ENCODE data around the gene S100A13.
"Not testable (repeated sequence)": the region's sequence is repeated elsewhere in the genome, so short reads cannot be mapped to it uniquely, and the experiment has no call there.

The S100A13 gene

GRCh38 chr1:153649137-153649862 lies 22.0 kb upstream of the S100A13 start:
- no peak for DNase-seq

- DNase-seq: no peak
These were observed 20.8 kb upstream of the S100A13 start for GRCh38 chr1:153648000-153648643.

GRCh38 chr1:153647346-153647714 lies 20.0 kb upstream of the S100A13 start:
- DNase-seq: no peak

GRCh38 chr1:153646672-153647345 lies 19.5 kb upstream of the S100A13 start:
- no peak for DNase-seq

- no peak for DNase-seq
These were observed 16.5 kb upstream of the S100A13 start for GRCh38 chr1:153643816-153644215.

- no peak for DNase-seq
These were observed 15.8 kb upstream of the S100A13 start for GRCh38 chr1:153643100-153643499.

- no peak for DNase-seq
These were observed 14.9 kb upstream of the S100A13 start for GRCh38 chr1:153642161-153642560.

GRCh38 chr1:153640861-153641260 lies 13.6 kb upstream of the S100A13 start:
- DNase-seq: no peak

GRCh38 chr1:153640213-153640612 lies 12.9 kb upstream of the S100A13 start:
- DNase-seq: not testable (repeated sequence)

GRCh38 chr1:153639280-153639679 lies 12.0 kb upstream of the S100A13 start:
- no peak for DNase-seq

GRCh38 chr1:153638261-153638660 lies 11.0 kb upstream of the S100A13 start:
- DNase-seq: no peak

GRCh38 chr1:153636312-153636711 lies 9.0 kb upstream of the S100A13 start:
- DNase-seq: no peak

GRCh38 chr1:153635872-153636271 lies 8.6 kb upstream of the S100A13 start:
- DNase-seq: no peak

GRCh38 chr1:153633754-153634665 lies 6.7 kb upstream of the S100A13 start, which contains the start of gene CHTOP:
Gene CHTOP (plus strand): TSS chr1:153634066. CDS start chr1:153636589, 2,523 bp downstream.
- DNase-seq: peak; percentile 96

GRCh38 chr1:153633161-153633753 lies 6.0 kb upstream of the S100A13 start:
- no peak for DNase-seq

- no peak for DNase-seq
These were observed 4.0 kb upstream of the S100A13 start for GRCh38 chr1:153631047-153632022.

- no peak for DNase-seq
These were observed 3.1 kb upstream of the S100A13 start for GRCh38 chr1:153630384-153630783.

GRCh38 chr1:153629971-153630370 lies 2.7 kb upstream of the S100A13 start:
- DNase-seq: no peak

- DNase-seq: no peak
These were observed 2.0 kb upstream of the S100A13 start for GRCh38 chr1:153629343-153629665.

- no peak for DNase-seq
These were observed 1.5 kb upstream of the S100A13 start for GRCh38 chr1:153628638-153629342.
